ENCODE results near the gene CACNA1B.

The CACNA1B gene

DNA sequence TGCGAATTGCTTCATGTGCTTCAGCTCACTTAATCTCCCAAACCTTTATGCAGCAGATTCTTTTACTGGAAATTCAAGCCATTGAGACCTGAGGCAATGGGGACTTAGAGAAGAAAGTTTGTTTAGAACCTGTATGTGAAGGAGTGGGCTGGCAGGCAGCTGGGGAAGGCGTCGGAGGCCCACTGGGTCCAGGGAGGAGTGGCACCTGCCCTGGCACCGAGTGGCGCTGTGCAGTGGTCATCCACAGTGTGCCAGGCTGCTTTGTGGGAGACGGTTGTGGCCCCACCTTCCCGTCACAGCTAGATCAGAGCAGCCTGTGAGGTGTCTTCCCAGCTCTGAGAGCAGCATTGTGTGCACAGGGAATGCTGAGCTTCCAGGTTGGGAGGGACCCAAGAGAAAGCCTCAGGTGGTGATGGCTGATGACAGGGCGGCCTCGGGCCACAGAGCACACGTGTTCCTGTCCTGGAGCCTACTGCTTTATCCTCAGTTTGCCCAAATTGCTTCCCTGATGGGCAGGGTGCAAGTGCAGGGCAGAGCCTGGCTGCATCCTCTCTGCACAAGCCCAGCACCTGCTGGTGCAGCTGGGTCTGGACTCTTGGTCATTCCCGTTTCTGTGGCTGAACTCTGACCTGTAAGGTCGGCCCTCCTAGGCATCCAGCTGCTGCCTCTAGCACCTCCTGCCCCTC, 175.2 kb downstream of the CACNA1B start:
- DNase-seq (ENCODE audit: low read depth): no peak
- no peak overlapping the region for H3K4me3 ChIP-seq (ENCODE audit: low read length)
- TF ChIP-seq, protein P1, sequence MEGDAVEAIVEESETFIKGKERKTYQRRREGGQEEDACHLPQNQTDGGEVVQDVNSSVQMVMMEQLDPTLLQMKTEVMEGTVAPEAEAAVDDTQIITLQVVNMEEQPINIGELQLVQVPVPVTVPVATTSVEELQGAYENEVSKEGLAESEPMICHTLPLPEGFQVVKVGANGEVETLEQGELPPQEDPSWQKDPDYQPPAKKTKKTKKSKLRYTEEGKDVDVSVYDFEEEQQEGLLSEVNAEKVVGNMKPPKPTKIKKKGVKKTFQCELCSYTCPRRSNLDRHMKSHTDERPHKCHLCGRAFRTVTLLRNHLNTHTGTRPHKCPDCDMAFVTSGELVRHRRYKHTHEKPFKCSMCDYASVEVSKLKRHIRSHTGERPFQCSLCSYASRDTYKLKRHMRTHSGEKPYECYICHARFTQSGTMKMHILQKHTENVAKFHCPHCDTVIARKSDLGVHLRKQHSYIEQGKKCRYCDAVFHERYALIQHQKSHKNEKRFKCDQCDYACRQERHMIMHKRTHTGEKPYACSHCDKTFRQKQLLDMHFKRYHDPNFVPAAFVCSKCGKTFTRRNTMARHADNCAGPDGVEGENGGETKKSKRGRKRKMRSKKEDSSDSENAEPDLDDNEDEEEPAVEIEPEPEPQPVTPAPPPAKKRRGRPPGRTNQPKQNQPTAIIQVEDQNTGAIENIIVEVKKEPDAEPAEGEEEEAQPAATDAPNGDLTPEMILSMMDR (conservative IDR thresholded peaks at IDR 0.05; ENCODE audit: low read length): no peak

DNA sequence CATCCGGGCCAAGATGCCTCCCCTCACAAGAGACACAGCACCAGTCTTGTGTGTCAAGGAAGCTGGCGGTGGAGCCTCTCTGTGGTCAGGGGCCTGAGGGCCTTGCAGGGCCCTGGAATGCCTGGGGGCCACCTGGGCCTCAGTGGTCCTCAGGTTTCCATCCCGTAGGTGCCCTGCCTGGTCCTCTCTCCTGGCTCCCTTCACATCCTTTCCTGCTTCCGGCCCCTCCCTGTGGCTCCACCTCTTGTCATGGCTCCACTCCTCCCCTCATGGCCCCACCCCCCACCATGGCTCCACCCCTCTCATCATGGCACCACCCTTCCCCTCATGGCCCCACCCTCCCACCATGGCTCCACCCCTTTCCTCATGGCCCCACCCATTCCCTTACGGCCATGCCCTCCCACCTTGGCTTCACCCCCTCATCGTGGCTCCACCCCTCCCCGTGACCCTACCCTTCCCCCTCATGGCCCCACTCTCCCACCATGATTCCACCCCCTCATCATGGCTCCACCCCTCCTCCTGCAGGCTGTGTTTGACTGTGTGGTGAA, 175.8 kb downstream of the CACNA1B start:
- TF ChIP-seq, protein P1 (conservative IDR thresholded peaks at IDR 0.05; ENCODE audit: low read length): no peak
- no peak overlapping the region for H3K4me3 ChIP-seq (ENCODE audit: low read length)
- no peak for DNase-seq (ENCODE audit: low read depth)

DNA sequence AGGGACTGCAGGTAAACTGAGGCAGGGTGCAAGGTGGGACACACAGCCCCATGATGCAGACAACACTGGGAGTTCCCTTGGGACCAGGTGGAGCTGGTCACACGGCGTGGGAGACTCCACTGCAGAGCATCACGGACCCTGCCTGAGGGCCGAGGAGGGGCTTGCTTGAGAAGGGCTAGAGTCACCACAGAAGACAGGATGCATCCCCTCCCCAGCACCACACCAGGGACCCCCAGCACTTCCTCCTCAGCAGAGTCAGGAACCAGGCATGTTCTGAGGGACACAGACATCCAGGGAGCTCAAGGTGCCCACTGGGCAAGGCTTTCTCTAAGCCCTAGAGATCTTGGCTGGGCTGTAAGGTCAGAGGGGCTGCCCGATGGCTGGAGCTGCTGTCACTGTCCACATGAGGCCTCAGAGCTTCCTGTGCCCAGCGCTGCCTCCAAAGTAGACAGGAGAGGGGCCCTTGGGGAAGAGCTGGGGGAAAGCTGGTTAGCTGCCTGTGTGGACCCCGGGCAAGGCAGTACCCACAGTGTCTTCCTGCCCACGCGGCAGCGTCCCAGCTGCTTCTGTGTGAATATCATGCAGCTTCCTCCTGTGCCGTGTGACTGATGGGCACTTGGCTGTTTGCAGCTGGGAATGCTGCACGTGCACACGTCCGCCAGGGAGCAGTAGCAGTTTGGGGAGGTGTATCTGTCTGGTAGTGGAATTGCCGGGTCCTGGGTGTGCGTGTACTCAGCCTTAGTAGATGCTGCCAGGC, 176.6 kb downstream of the CACNA1B start:
- DNase-seq (ENCODE audit: low read depth): no peak
- no peak overlapping the region for H3K4me3 ChIP-seq (ENCODE audit: low read length)
- TF ChIP-seq, protein P1 (conservative IDR thresholded peaks at IDR 0.05; ENCODE audit: low read length): no peak

DNA sequence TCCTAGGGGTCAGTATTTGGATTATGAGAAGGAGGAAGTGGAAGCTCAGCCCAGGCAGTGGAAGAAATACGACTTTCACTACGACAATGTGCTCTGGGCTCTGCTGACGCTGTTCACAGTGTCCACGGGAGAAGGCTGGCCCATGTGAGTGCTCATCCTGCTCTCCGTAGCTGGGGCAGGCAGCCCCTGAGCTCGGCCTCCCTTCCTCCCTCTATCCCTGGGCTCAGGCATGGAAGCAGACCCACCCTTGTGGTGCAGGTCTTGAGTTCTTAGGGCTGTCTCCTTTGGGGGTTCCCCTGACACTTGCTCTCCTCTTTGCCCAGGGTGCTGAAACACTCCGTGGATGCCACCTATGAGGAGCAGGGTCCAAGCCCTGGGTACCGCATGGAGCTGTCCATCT, 180.1 kb downstream of the CACNA1B start:
- no peak overlapping the region for H3K4me3 ChIP-seq (ENCODE audit: low read length)
- TF ChIP-seq, protein P1 (conservative IDR thresholded peaks at IDR 0.05; ENCODE audit: low read length): no peak
- DNase-seq (ENCODE audit: low read depth): no peak

DNA sequence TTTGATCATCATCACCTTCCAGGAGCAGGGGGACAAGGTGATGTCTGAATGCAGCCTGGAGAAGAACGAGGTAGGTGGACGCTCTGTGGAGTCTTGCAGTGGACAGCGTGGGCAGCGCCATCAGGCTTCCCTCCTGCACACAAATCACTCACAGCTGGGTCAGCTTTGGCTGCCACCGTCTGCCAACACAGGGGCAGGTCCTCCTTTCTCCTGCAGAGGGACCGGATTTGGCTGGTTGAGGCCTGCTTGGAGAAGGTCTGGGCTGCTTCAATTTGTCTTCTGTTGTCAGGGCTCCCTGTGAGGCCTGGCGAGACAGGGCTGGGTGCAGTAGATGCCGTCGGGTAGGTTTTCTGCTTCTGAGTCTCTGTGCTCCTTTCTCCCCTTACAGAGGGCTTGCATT, 180.6 kb downstream of the CACNA1B start:
- TF ChIP-seq, protein P1 (conservative IDR thresholded peaks at IDR 0.05; ENCODE audit: low read length): no peak
- DNase-seq (ENCODE audit: low read depth): no peak
- no peak overlapping the region for H3K4me3 ChIP-seq (ENCODE audit: low read length)

DNA sequence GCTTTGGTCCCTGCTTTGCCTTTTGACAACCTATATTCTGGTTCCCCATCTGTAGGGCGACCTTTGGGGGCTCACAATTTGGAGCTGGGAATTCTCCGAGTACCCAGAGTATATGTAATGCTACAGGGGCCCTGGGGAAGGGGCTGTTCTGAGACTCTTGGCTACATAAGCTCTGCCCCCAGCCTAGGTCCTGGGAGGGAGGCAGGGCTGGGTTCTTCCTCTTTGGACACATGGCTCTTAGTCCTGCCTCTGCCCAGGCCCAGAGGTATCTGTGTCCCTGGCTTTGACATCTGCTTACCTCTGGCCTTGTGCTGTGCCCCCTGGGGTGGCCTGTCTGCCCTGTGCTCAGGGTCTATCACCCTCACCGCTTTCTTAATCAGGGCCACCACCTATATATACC, 181.6 kb downstream of the CACNA1B start:
- no peak overlapping the region for H3K4me3 ChIP-seq (ENCODE audit: low read length)
- TF ChIP-seq, protein P1 (conservative IDR thresholded peaks at IDR 0.05; ENCODE audit: low read length): no peak
- no peak for DNase-seq (ENCODE audit: low read depth)

DNA sequence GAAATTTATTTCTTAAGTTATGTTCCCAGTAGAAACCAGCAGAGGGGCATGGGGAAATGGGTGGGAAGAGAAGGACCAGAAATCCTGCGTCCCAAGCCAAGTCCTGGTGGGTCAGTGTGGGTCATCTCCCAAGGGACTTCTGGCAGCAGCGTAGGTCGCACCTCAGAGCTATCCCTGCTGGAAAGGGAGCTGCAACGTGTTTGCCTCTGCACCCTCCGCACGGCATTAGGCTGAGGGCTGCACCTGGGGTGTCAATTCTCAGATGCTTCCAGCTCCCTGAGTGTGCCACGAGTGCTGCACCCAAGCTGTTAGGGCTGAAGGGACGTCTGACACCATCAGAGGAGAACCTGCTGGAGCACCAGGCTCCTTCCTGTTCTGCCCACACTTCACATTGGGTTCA, 182.8 kb downstream of the CACNA1B start:
- TF ChIP-seq, protein P1 (conservative IDR thresholded peaks at IDR 0.05; ENCODE audit: low read length): no peak
- DNase-seq (ENCODE audit: low read depth): no peak

More for the DNA sequence above, 182.8 kb downstream of the CACNA1B start:
- H3K4me3 ChIP-seq (ENCODE audit: low read length): no peak overlapping the region

All from AG10803 (cell line).